Inflammatory macrophage treated with lipopolysaccharide for 4 hours (primary cell): ENCODE measurements around the gene AKR7A2.

Experiments
- DNase-seq: peaks from one replicate; pipeline ENCODE4 v3.0.0-alpha.2; 2020

The AKR7A2 gene

GRCh38 chr1:19342894-19343616 lies 31.1 kb upstream of the AKR7A2 start:
- DNase-seq, result no peak

- no peak for DNase-seq
Observed at GRCh38 chr1:19342062-19342750, 30.3 kb upstream of the AKR7A2 start.

GRCh38 chr1:19341201-19342061 lies 29.5 kb upstream of the AKR7A2 start:
- DNase-seq, result peak; percentile 71

- no peak for DNase-seq
Observed at GRCh38 chr1:19340387-19340937, 28.5 kb upstream of the AKR7A2 start.

GRCh38 chr1:19339214-19339861 lies 27.4 kb upstream of the AKR7A2 start:
- no peak for DNase-seq

DNA sequence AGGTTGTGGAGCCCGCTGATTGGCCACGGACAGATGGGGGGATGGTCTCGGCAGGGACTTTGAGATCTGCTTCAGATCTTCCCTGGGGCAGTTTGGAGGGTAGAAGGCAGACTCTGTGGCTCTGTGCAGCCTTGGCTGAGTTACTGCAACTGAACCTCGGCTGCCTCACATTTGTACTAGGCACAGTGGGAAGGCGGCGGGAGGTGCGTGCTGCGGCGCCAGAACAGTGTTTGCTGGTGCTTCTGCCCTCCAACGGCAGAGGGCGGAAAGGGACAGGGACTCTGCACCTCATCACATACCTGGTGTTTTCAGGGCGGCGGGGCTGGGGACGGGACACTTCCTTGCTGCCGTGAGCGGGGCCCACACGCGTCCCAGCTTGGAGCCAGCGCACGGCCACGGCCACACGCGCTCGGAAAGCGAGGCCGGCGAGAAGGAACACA lies 26.4 kb upstream of the AKR7A2 start:
- no peak for DNase-seq

GRCh38 chr1:19337289-19337688 lies 25.3 kb upstream of the AKR7A2 start:
- DNase-seq, result no peak

DNA sequence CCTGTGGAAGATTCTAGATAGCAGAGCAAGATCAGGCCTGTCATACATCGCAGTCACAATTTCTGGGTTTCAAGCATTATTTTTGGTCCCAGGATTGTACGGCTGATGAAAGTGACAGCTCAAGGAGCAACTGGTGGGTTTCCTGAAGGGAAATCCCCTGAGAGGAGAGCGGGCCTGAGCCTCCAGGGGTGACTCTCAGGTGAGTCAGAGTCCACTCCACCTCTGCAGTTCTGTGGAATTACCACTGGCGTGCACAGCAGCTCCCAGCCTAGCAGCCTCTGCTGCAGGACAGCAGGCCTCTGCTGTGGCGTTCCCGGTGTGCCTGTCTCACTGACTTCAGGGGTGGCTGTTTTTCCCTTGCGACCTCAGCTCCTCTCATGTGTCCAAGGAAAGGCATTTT lies 24.6 kb upstream of the AKR7A2 start:
- no peak for DNase-seq

GRCh38 chr1:19333587-19334354 lies 21.8 kb upstream of the AKR7A2 start:
- no peak for DNase-seq

- no peak for DNase-seq
Observed at GRCh38 chr1:19332832-19333231, 20.9 kb upstream of the AKR7A2 start.

DNA sequence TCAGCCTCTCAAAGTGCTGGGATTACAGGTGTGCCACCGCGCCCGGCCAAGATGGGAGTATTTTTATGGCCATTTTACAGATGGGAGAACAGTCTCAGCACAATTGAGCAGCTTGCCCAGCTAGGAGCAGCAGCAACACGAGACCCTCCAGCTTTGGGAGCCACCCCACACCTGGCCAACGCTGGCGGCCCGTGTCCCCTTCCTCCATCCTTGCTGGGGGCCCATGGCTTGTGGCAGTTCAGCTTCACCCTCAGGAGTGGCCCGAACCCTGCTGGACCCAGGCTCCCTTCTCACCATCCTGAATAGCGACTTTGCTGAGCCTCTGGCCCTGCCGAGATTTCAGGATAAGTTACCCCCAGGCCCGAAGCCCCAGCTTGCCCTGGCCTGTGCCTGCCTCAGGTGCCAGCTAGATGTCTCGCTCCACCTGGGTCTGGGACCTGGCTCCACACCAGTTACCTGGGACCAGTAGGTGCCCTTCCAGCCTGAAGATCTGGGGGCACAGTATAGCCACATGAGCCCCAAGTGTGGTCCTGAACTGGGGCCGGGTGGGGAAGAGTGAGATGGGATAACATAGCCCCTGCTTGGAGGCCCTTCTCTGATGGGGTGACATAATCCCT lies 19.4 kb upstream of the AKR7A2 start:
- no peak for DNase-seq

- DNase-seq, result no peak
Observed at GRCh38 chr1:19330449-19331135, 18.6 kb upstream of the AKR7A2 start.

- no peak for DNase-seq
Observed at GRCh38 chr1:19329611-19330010, 17.7 kb upstream of the AKR7A2 start.

- DNase-seq, result no peak
Observed at GRCh38 chr1:19329188-19329587, 17.2 kb upstream of the AKR7A2 start.

DNA sequence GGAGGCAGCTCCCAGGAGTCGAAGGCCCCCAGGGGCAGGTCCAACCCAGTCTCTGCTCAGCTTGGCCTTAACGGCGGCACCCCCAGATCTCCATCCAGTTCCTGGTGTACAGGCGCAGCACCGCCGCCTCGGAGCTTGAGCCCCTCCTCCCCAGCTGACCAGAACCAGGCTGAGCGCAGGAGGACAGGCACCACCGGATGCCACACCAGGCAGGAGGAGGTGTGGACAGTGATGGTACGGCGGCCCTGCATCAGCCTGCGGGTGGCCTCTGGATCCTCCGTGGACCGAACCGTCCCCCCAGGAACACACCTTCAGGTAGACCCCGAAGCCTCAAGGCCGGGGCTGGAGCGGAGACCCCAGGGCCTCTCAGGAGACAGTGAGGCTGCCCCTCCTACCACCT lies 16.5 kb upstream of the AKR7A2 start:
- DNase-seq, result no peak

GRCh38 chr1:19327736-19328135 lies 15.8 kb upstream of the AKR7A2 start:
- no peak for DNase-seq

DNA sequence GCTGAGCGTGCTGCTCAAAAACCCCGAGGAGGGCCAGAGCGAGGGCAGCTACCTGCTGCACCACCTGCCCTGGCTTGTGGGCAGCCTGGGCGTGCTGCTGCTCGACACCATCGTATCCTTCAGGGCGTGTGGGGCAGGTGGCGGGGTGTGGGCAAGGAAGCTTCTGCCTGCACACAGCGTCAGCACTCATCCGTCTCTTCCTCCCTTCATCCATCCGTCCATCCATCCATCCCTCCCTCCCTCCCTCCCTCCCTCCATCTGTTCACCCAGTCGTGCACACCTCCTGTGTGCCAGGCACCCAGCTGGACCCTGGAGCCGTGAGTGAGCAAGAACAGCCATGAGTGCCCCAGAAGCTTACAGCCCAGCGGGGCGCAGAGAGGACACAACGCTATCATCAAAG lies 15.4 kb upstream of the AKR7A2 start:
- no peak for DNase-seq

GRCh38 chr1:19326748-19327065 lies 14.8 kb upstream of the AKR7A2 start:
- DNase-seq, result no peak

DNA sequence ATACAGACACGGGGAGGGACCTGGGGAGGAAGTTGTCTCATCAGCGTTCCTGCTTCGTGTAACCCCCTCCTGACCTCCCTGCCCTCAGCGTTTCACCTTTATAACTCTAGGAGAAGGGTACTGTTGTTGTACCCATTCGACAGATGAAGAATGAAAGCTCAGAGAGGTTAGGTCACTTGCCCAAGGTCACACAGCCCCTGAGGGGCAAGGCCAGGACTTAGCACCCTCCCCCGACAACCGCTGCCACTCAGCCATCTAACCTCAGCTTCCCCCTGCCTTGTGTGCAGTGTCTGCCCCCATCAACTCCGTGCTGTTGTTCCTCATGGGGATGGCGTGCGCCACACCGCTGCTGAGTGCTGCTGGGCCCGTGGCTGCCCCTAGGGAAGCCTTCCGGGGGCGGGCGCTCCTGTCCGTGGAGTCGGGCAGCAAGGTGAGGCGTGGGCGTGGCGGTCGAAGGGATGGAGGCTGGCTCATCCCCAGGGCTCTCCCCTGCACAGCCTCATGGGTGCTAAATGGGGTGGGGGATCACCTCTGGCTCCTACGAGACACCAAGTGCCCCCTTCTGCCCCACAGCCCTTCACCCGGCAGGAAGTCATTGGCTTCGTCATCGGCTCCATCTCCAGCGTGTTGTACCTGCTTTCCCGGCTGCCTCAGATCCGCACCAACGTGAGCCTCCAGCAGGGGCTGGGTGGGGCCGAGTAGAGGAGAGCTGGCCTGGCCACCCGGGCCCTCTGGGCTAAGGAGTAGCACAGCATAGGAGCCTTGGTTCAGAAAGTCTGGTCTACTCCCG lies 14.2 kb upstream of the AKR7A2 start:
- DNase-seq, result no peak

GRCh38 chr1:19325368-19325957 lies 13.5 kb upstream of the AKR7A2 start:
- DNase-seq, result no peak
